ENCODE results near the gene OR10H3. TPM values are rescaled to one million over a fixed set of nuclear protein-coding genes. Genes with fewer than 3 reads are reported as not detected.

The OR10H3 gene
- total and polyA plus RNA-seq, 2 of the 13 experiments (the other 11 are each of a cell fraction or from before 2014, with no cell fraction given), result not detected

DNA sequence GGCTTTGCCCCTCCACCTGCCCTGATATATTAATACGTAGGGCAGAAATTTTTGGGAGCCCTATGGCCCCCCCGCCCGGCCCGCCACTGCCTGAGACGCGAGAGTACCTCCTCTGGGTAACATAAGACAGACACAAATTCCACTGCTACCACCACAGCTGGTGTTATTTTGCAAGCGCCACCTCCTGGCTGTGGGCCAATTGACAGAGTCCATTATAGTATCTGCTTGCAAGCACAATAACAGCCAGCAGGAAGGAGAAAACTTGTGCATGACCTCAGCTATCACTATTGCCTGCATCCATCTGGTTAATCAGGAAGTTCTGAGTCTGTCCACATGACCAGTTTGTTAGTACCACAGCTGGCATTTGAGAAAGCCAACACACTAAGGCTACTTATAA, 35.3 kb upstream of the OR10H3 start:
- FAIRE-seq (peak; percentile 91), DNase-seq (ENCODE audit: low spot score) (peak; percentile 83), ATAC-seq (peak; percentile 86)
- intact Hi-C loops (cut with micrococcal nuclease; ENCODE audit: unreplicated experiment) (loop anchor here (2.0 kb wide), 1 partner anchor 70 kb away; no protein-coding TSS in a partner anchor), in situ Hi-C loops (cut with HindIII; ENCODE audit: extremely low pct_ligation_motif_present, low pct_unique_long_range_greater_than_20kb) (no loop called here)
- no peak overlapping the region for H3K9ac ChIP-seq (ENCODE audit: insufficient read depth, low read depth, low read length)
- H2AFZ ChIP-seq (ENCODE audit: low read length), result no peak overlapping the region
- no peaks in the 10 kb centered on the region for H3K27me3 ChIP-seq (ENCODE audit: control insufficient read depth in 1 of 2, insufficient read depth in 2 of 2, low read length in 2 of 2)
- BruUV-seq (replicated peaks), result no TSS peak
- ChIA-PET CTCF (ENCODE audit: low intra/inter-chr PET ratio, low total read pairs) (interaction anchor here (2.5 kb wide), 1 partner anchor 73 kb away, joined by 10 read pairs; no protein-coding TSS in a partner anchor), POLR2A (interaction anchor here (1.8 to 2.6 kb wide), 2 partner anchors 29 to 62 kb away, joined by 8 to 11 read pairs; partner anchors contain the start of genes CYP4F12 and CYP4F3)
- H3K4me1 ChIP-seq (ENCODE audit: insufficient read depth, low read length), result peaks cover 28% of the 10 kb centered on the region
- H3K9me3 ChIP-seq (ENCODE audit: low read length), result no peaks in the 10 kb centered on the region
- H3K4me2 ChIP-seq (ENCODE audit: low read depth, low read length), result peak overlapping the region; percentile 63
- H4K20me1 ChIP-seq (ENCODE audit: insufficient read depth, low read length), result no peaks in the 10 kb centered on the region; the same call in 1 of the 2 replicates
- H3K27ac ChIP-seq (ENCODE audit: extremely low read length, insufficient read depth, low read length), result peak overlapping the region; percentile 72
- 5% methylated on average over 6 of the region's 7 CpGs for WGBS (ENCODE audit: low lambda C conversion rate)
- H3K4me3 ChIP-seq (replicated peaks in 1 of 3; ENCODE audit: insufficient read depth in 1 of 3, low read depth in 2 of 3, low read length in 3 of 3), result peak overlapping the region in 1 of 3 experiments; percentile 43; a peak in 2 of 6 replicates
- no peaks in the 10 kb centered on the region for H3K79me2 ChIP-seq (ENCODE audit: insufficient read depth, low read length)
- H3K36me3 ChIP-seq (replicated peaks in 1 of 2; ENCODE audit: control insufficient read depth in 1 of 2, insufficient read depth in 2 of 2, low read length in 2 of 2), result no peaks in the 10 kb centered on the region
- TF ChIP-seq XRCC5 (optimal IDR thresholded peaks at IDR 0.05; ENCODE audit: low read length) (peak; percentile 33), SAP130 (CRISPR knock-in tag; IDR thresholded peaks at IDR 0.05; ENCODE audit: low read depth) (peak; percentile 31; the same call in 1 of the 2 replicates), REPIN1 (CRISPR knock-in tag; IDR thresholded peaks at IDR 0.05; ENCODE audit: borderline replicate concordance, low read depth) (peak; percentile 57; the same call in 1 of the 2 replicates), CEBPG (CRISPR knock-in tag; IDR thresholded peaks at IDR 0.05) (peak; percentile 19; the same call in 1 of the 2 replicates), CTCF (CRISPR knock-in tag; IDR thresholded peaks at IDR 0.05) (peak; percentile 78), RAD21 (CRISPR knock-in tag; IDR thresholded peaks at IDR 0.05) (peak; percentile 28; the same call in 1 of the 2 replicates), CEBPB (IDR thresholded peaks at IDR 0.05; ENCODE audit: borderline replicate concordance, low read depth, low read length) (peak; percentile 58; the same call in 1 of the 2 replicates), ZNF709 (CRISPR knock-in tag; IDR thresholded peaks at IDR 0.05) (no peak), TFAP4 (IDR thresholded peaks at IDR 0.05; ENCODE audit: borderline replicate concordance, low read depth) (peak; percentile 85), ZNF574 (CRISPR knock-in tag; IDR thresholded peaks at IDR 0.05) (0 out of 2 replicates have a peak, but pooled peaks have one; percentile 21)
- TF ChIP-seq, protein P1, sequence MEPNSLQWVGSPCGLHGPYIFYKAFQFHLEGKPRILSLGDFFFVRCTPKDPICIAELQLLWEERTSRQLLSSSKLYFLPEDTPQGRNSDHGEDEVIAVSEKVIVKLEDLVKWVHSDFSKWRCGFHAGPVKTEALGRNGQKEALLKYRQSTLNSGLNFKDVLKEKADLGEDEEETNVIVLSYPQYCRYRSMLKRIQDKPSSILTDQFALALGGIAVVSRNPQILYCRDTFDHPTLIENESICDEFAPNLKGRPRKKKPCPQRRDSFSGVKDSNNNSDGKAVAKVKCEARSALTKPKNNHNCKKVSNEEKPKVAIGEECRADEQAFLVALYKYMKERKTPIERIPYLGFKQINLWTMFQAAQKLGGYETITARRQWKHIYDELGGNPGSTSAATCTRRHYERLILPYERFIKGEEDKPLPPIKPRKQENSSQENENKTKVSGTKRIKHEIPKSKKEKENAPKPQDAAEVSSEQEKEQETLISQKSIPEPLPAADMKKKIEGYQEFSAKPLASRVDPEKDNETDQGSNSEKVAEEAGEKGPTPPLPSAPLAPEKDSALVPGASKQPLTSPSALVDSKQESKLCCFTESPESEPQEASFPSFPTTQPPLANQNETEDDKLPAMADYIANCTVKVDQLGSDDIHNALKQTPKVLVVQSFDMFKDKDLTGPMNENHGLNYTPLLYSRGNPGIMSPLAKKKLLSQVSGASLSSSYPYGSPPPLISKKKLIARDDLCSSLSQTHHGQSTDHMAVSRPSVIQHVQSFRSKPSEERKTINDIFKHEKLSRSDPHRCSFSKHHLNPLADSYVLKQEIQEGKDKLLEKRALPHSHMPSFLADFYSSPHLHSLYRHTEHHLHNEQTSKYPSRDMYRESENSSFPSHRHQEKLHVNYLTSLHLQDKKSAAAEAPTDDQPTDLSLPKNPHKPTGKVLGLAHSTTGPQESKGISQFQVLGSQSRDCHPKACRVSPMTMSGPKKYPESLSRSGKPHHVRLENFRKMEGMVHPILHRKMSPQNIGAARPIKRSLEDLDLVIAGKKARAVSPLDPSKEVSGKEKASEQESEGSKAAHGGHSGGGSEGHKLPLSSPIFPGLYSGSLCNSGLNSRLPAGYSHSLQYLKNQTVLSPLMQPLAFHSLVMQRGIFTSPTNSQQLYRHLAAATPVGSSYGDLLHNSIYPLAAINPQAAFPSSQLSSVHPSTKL (CRISPR knock-in tag; IDR thresholded peaks at IDR 0.05), result peak; percentile 30; the same call in 1 of the 2 replicates
- TF ChIP-seq, protein P2, sequence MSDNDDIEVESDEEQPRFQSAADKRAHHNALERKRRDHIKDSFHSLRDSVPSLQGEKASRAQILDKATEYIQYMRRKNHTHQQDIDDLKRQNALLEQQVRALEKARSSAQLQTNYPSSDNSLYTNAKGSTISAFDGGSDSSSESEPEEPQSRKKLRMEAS (IDR thresholded peaks at IDR 0.05), result peak; percentile 22; the same call in 1 of the 2 replicates
